ENCODE results near the gene ZNF488. TPM values are rescaled to one million over a fixed set of nuclear protein-coding genes. Genes with fewer than 3 reads are reported as not detected.

The ZNF488 gene
- total RNA-seq, 3 donors from 2014 or later = 0.47 to 1.6 (median 1.4) TPM

GRCh38 chr10:47404446-47404845 lies 20.4 kb upstream of the ZNF488 start:
- Histone ChIP-seq H3K4me3 (no peak overlapping the region), H3K9me3 (no peaks in the 10 kb centered on the region), H3K4me1 (ENCODE audit: low read depth) (no peaks in the 10 kb centered on the region), H3K36me3 (ENCODE audit: low read depth) (no peaks in the 10 kb centered on the region)
- DNase-seq (peak in 1 of 3 donors; percentile 37), ATAC-seq (no peak)
- TF ChIP-seq CTCF (IDR thresholded peaks at IDR 0.05) = no peak
- intact Hi-C loops (cut with DNase I, micrococcal nuclease) = no loop called here

- ATAC-seq = no peak
- DNase-seq = no peak
- intact Hi-C loops (cut with DNase I, micrococcal nuclease) = no loop called here
- Histone ChIP-seq H3K36me3 (ENCODE audit: low read depth) (no peaks in the 10 kb centered on the region), H3K4me1 (ENCODE audit: low read depth) (no peaks in the 10 kb centered on the region), H3K9me3 (no peaks in the 10 kb centered on the region), H3K4me3 (no peak overlapping the region)
- TF ChIP-seq CTCF (IDR thresholded peaks at IDR 0.05) = no peak
These were observed 19.6 kb upstream of the ZNF488 start for GRCh38 chr10:47403446-47404318.

- peak in 2 of 3 donors; percentile 19 to 47 for DNase-seq
- intact Hi-C loops (cut with DNase I, micrococcal nuclease) = no loop called here
- no peaks in the 10 kb centered on the region for H3K36me3 ChIP-seq (ENCODE audit: low read depth)
These were observed 18.7 kb upstream of the ZNF488 start for GRCh38 chr10:47402641-47403301.

GRCh38 chr10:47401874-47402640 lies 18.0 kb upstream of the ZNF488 start:
- TF ChIP-seq CTCF (IDR thresholded peaks at IDR 0.05) = no peak
- no peak overlapping the region for H3K4me3 ChIP-seq
- H3K4me1 ChIP-seq (ENCODE audit: low read depth) = no peaks in the 10 kb centered on the region
- DNase-seq = no peak
- ATAC-seq = no peak
- H3K9me3 ChIP-seq = no peaks in the 10 kb centered on the region
- no peaks in the 10 kb centered on the region for H3K36me3 ChIP-seq (ENCODE audit: low read depth)
- intact Hi-C loops (cut with DNase I, micrococcal nuclease) = no loop called here

More at GRCh38 chr10:47402641-47403301, 18.7 kb upstream of the ZNF488 start:
- TF ChIP-seq CTCF (IDR thresholded peaks at IDR 0.05) = no peak
- ATAC-seq = peak; percentile 61
- no peaks in the 10 kb centered on the region for H3K9me3 ChIP-seq
- H3K4me3 ChIP-seq = no peak overlapping the region
- no peaks in the 10 kb centered on the region for H3K4me1 ChIP-seq (ENCODE audit: low read depth)

GRCh38 chr10:47401210-47401609 lies 17.1 kb upstream of the ZNF488 start:
- DNase-seq (no peak), ATAC-seq (no peak)
- H3K4me3 ChIP-seq = no peak overlapping the region
- no peaks in the 10 kb centered on the region for H3K9me3 ChIP-seq
- H3K4me1 ChIP-seq (ENCODE audit: low read depth) = no peaks in the 10 kb centered on the region
- intact Hi-C loops (cut with DNase I, micrococcal nuclease) = no loop called here
- no peaks in the 10 kb centered on the region for H3K36me3 ChIP-seq (ENCODE audit: low read depth)
- TF ChIP-seq CTCF (IDR thresholded peaks at IDR 0.05) = no peak
